Measurements from ENCODE around the gene NCAM1. TPM values are rescaled to one million over a fixed set of nuclear protein-coding genes. Genes with fewer than 3 reads are reported as not detected.

NCAM1 gene
- polyA plus RNA-seq, 1 donor (not counting 4 experiments of a cell fraction or from before 2014, with no cell fraction given), result 0.04 TPM

GRCh38 chr11:113177671-113178070, 216.5 kb downstream of the NCAM1 start:
- Histone ChIP-seq H3K9me1 (ENCODE audit: control insufficient read depth, extremely low read depth, insufficient read depth, low read length) (no peaks in the 10 kb centered on the region), H3K4me2 (ENCODE audit: control insufficient read depth, extremely low read depth, insufficient read depth, low read depth, low read length) (no peak overlapping the region), H3K36me3 (ENCODE audit: control insufficient read depth in 2 of 2, extremely low read depth in 1 of 2, insufficient read depth in 2 of 2, low read length in 2 of 2) (no peaks in the 10 kb centered on the region), H3K9ac (ENCODE audit: control insufficient read depth, extremely low read depth, insufficient read depth, low read length) (no peak overlapping the region), H3K4me1 (ENCODE audit: control insufficient read depth, extremely low read depth, insufficient read depth, low read length) (peaks cover 8% of the 10 kb centered on the region), H3K27ac (ENCODE audit: control insufficient read depth, insufficient read depth, low read length) (no peak overlapping the region), H2AFZ (ENCODE audit: control insufficient read depth, low read length) (no peak overlapping the region), H3K4me3 (ENCODE audit: control insufficient read depth in 2 of 3, extremely low read depth in 1 of 3, insufficient read depth in 2 of 3, low read depth in 1 of 3, low read length in 3 of 3) (no peak overlapping the region), H4K20me1 (ENCODE audit: control insufficient read depth, extremely low read depth, insufficient read depth, low read length) (no peaks in the 10 kb centered on the region), H3K27me3 (ENCODE audit: control insufficient read depth, extremely low read depth, insufficient read depth, low read length) (no peaks in the 10 kb centered on the region), H3K79me2 (ENCODE audit: control insufficient read depth, insufficient read depth, low read length) (no peaks in the 10 kb centered on the region), H3K9me3 (ENCODE audit: control insufficient read depth, low read depth, low read length) (no peaks in the 10 kb centered on the region)
- no peak for FAIRE-seq
- no peak for TF ChIP-seq CTCF (optimal IDR thresholded peaks at IDR 0.05 in 1 of 3, IDR thresholded peaks at IDR 0.05 in 1 of 3, conservative IDR thresholded peaks at IDR 0.05 in 1 of 3; ENCODE audit: extremely low read depth in 1 of 3, insufficient read depth in 2 of 3, low read length in 3 of 3)
- TF ChIP-seq EZH2 (IDR thresholded peaks at IDR 0.05; ENCODE audit: low read length), result no peak
- dilution Hi-C loops (cut with MboI; ENCODE audit: extremely low pct_ligation_motif_present, low sequenced_read_pairs), result no loop called here
- DNase-seq (ENCODE audit: low read depth, low spot score), result no peak

- no peaks in the 10 kb centered on the region for H3K9me3 ChIP-seq (ENCODE audit: control insufficient read depth, low read depth, low read length)
- no peaks in the 10 kb centered on the region for H3K27me3 ChIP-seq (ENCODE audit: control insufficient read depth, extremely low read depth, insufficient read depth, low read length)
- no peak overlapping the region for H2AFZ ChIP-seq (ENCODE audit: control insufficient read depth, low read length)
- TF ChIP-seq EZH2 (IDR thresholded peaks at IDR 0.05; ENCODE audit: low read length), result no peak
- no peak for TF ChIP-seq CTCF (optimal IDR thresholded peaks at IDR 0.05 in 1 of 3, IDR thresholded peaks at IDR 0.05 in 1 of 3, conservative IDR thresholded peaks at IDR 0.05 in 1 of 3; ENCODE audit: extremely low read depth in 1 of 3, insufficient read depth in 2 of 3, low read length in 3 of 3)
- FAIRE-seq (no peak), DNase-seq (ENCODE audit: low read depth, low spot score) (no peak)
- H4K20me1 ChIP-seq (ENCODE audit: control insufficient read depth, extremely low read depth, insufficient read depth, low read length), result no peaks in the 10 kb centered on the region
- H3K9me1 ChIP-seq (ENCODE audit: control insufficient read depth, extremely low read depth, insufficient read depth, low read length), result no peaks in the 10 kb centered on the region
- H3K4me3 ChIP-seq (ENCODE audit: control insufficient read depth in 2 of 3, extremely low read depth in 1 of 3, insufficient read depth in 2 of 3, low read depth in 1 of 3, low read length in 3 of 3), result no peak overlapping the region
- no peaks in the 10 kb centered on the region for H3K36me3 ChIP-seq (ENCODE audit: control insufficient read depth in 2 of 2, extremely low read depth in 1 of 2, insufficient read depth in 2 of 2, low read length in 2 of 2)
- H3K79me2 ChIP-seq (ENCODE audit: control insufficient read depth, insufficient read depth, low read length), result no peaks in the 10 kb centered on the region
- no peak overlapping the region for H3K27ac ChIP-seq (ENCODE audit: control insufficient read depth, insufficient read depth, low read length)
- dilution Hi-C loops (cut with MboI; ENCODE audit: extremely low pct_ligation_motif_present, low sequenced_read_pairs), result no loop called here
- H3K4me1 ChIP-seq (ENCODE audit: control insufficient read depth, extremely low read depth, insufficient read depth, low read length), result peaks cover 8% of the 10 kb centered on the region
- no peak overlapping the region for H3K9ac ChIP-seq (ENCODE audit: control insufficient read depth, extremely low read depth, insufficient read depth, low read length)
- no peak overlapping the region for H3K4me2 ChIP-seq (ENCODE audit: control insufficient read depth, extremely low read depth, insufficient read depth, low read depth, low read length)
These were observed 217.3 kb downstream of the NCAM1 start for GRCh38 chr11:113178381-113179070.
